ENCODE measurements around the gene PAMR1. TPM values are rescaled to one million over a fixed set of nuclear protein-coding genes. Genes with fewer than 3 reads are reported as not detected.

PAMR1 gene
- total RNA-seq, 2 experiments from 2014 or later, result not detected

GRCh38 chr11:35478471-35479091 is 46.8 kb downstream of the PAMR1 start:
- H3K4me1 Mint-ChIP-seq, result no peaks in the 10 kb centered on the region
- no peak for ATAC-seq (ENCODE audit: low read depth)
- peaks cover 10% of the 10 kb centered on the region for H3K9me3 Mint-ChIP-seq
- POLR2A ChIA-PET, result no interaction called here
- H3K4me3 Mint-ChIP-seq, result no peak overlapping the region
- H3K36me3 Mint-ChIP-seq, result no peaks in the 10 kb centered on the region
- no peak overlapping the region for H3K27ac Mint-ChIP-seq
- peaks cover 20% of the 10 kb centered on the region for H3K27me3 Mint-ChIP-seq
- no peak for DNase-seq

- Mint-ChIP-seq H3K36me3 (no peaks in the 10 kb centered on the region), H3K4me1 (no peaks in the 10 kb centered on the region), H3K4me3 (no peak overlapping the region), H3K9me3 (peaks cover 6% of the 10 kb centered on the region), H3K27me3 (peaks cover 16% of the 10 kb centered on the region), H3K27ac (no peak overlapping the region)
- DNase-seq (no peak), ATAC-seq (ENCODE audit: low read depth) (no peak)
- POLR2A ChIA-PET, result no interaction called here
Observed at GRCh38 chr11:35477901-35478300, 47.5 kb downstream of the PAMR1 start.

GRCh38 chr11:35474688-35475087 is 50.7 kb downstream of the PAMR1 start:
- DNase-seq (no peak), ATAC-seq (ENCODE audit: low read depth) (no peak)
- H3K4me1 Mint-ChIP-seq, result no peaks in the 10 kb centered on the region
- H3K27me3 Mint-ChIP-seq, result peaks cover 14% of the 10 kb centered on the region
- no peaks in the 10 kb centered on the region for H3K36me3 Mint-ChIP-seq
- no peak overlapping the region for H3K4me3 Mint-ChIP-seq
- H3K27ac Mint-ChIP-seq, result no peak overlapping the region
- POLR2A ChIA-PET, result no interaction called here
- peaks cover 1% of the 10 kb centered on the region for H3K9me3 Mint-ChIP-seq

- no peaks in the 10 kb centered on the region for H3K36me3 Mint-ChIP-seq
- no peaks in the 10 kb centered on the region for H3K4me1 Mint-ChIP-seq
- POLR2A ChIA-PET, result no interaction called here
- peaks cover 14% of the 10 kb centered on the region for H3K27me3 Mint-ChIP-seq
- H3K4me3 Mint-ChIP-seq, result no peak overlapping the region
- ATAC-seq (ENCODE audit: low read depth) (no peak), DNase-seq (no peak)
- no peak overlapping the region for H3K27ac Mint-ChIP-seq
- peaks cover 1% of the 10 kb centered on the region for H3K9me3 Mint-ChIP-seq
Observed at GRCh38 chr11:35473795-35474374, 51.5 kb downstream of the PAMR1 start.

- H3K27ac Mint-ChIP-seq, result no peak overlapping the region
- no peak for ATAC-seq (ENCODE audit: low read depth)
- POLR2A ChIA-PET, result no interaction called here
- no peak overlapping the region for H3K4me3 Mint-ChIP-seq
- no peaks in the 10 kb centered on the region for H3K36me3 Mint-ChIP-seq
- no peaks in the 10 kb centered on the region for H3K4me1 Mint-ChIP-seq
- no peaks in the 10 kb centered on the region for H3K9me3 Mint-ChIP-seq
- no peak for DNase-seq
- H3K27me3 Mint-ChIP-seq, result peaks cover 8% of the 10 kb centered on the region
Observed at GRCh38 chr11:35470616-35471015, 54.8 kb downstream of the PAMR1 start.

- Mint-ChIP-seq H3K27me3 (peaks cover 30% of the 10 kb centered on the region), H3K4me1 (no peaks in the 10 kb centered on the region), H3K27ac (no peak overlapping the region), H3K4me3 (no peak overlapping the region), H3K36me3 (no peaks in the 10 kb centered on the region), H3K9me3 (no peaks in the 10 kb centered on the region)
- ATAC-seq (ENCODE audit: low read depth) (no peak), DNase-seq (no peak)
- POLR2A ChIA-PET, result no interaction called here
Observed at GRCh38 chr11:35466058-35466457, 59.4 kb downstream of the PAMR1 start.

- ATAC-seq (ENCODE audit: low read depth), result no peak
- no peak overlapping the region for H3K4me3 Mint-ChIP-seq
- no peak overlapping the region for H3K27ac Mint-ChIP-seq
- peaks cover 30% of the 10 kb centered on the region for H3K27me3 Mint-ChIP-seq
- H3K36me3 Mint-ChIP-seq, result no peaks in the 10 kb centered on the region
- DNase-seq, result no peak
- H3K9me3 Mint-ChIP-seq, result no peaks in the 10 kb centered on the region
- POLR2A ChIA-PET, result no interaction called here
- no peaks in the 10 kb centered on the region for H3K4me1 Mint-ChIP-seq
Observed at GRCh38 chr11:35464308-35464707, 61.1 kb downstream of the PAMR1 start.

GRCh38 chr11:35463331-35463751 is 62.1 kb downstream of the PAMR1 start:
- ATAC-seq (ENCODE audit: low read depth), result no peak
- Mint-ChIP-seq H3K9me3 (no peaks in the 10 kb centered on the region), H3K36me3 (no peaks in the 10 kb centered on the region)

GRCh38 chr11:35461917-35462538 is 63.4 kb downstream of the PAMR1 start:
- POLR2A ChIA-PET, result no interaction called here
- Mint-ChIP-seq H3K27ac (no peak overlapping the region), H3K27me3 (peaks cover 36% of the 10 kb centered on the region), H3K4me1 (no peaks in the 10 kb centered on the region), H3K4me3 (no peak overlapping the region), H3K9me3 (no peaks in the 10 kb centered on the region), H3K36me3 (no peaks in the 10 kb centered on the region)
- ATAC-seq (ENCODE audit: low read depth) (no peak), DNase-seq (no peak)

More at GRCh38 chr11:35463331-35463751, 62.1 kb downstream of the PAMR1 start:
- Mint-ChIP-seq H3K4me1 (no peaks in the 10 kb centered on the region), H3K27me3 (peaks cover 35% of the 10 kb centered on the region), H3K4me3 (no peak overlapping the region), H3K27ac (no peak overlapping the region)
- POLR2A ChIA-PET, result no interaction called here
- DNase-seq, result no peak

GRCh38 chr11:35459489-35459888 is 65.9 kb downstream of the PAMR1 start:
- POLR2A ChIA-PET, result interaction anchor here (0.6 kb wide), 1 partner anchor 890 kb away, joined by 4 read pairs; no protein-coding TSS in a partner anchor
- Mint-ChIP-seq H3K4me3 (no peak overlapping the region), H3K9me3 (no peaks in the 10 kb centered on the region), H3K27me3 (peaks cover 29% of the 10 kb centered on the region), H3K36me3 (no peaks in the 10 kb centered on the region), H3K4me1 (no peaks in the 10 kb centered on the region), H3K27ac (no peak overlapping the region)
- DNase-seq, result no peak
- ATAC-seq (ENCODE audit: low read depth), result no peak

- Mint-ChIP-seq H3K27me3 (peaks cover 26% of the 10 kb centered on the region), H3K27ac (no peak overlapping the region), H3K36me3 (no peaks in the 10 kb centered on the region), H3K9me3 (no peaks in the 10 kb centered on the region), H3K4me3 (no peak overlapping the region), H3K4me1 (no peaks in the 10 kb centered on the region)
- DNase-seq (no peak), ATAC-seq (ENCODE audit: low read depth) (no peak)
- POLR2A ChIA-PET, result no interaction called here
Observed at GRCh38 chr11:35458846-35459245, 66.6 kb downstream of the PAMR1 start.

GRCh38 chr11:35454362-35454761 is 71.1 kb downstream of the PAMR1 start:
- H3K9me3 Mint-ChIP-seq, result no peaks in the 10 kb centered on the region
- no peaks in the 10 kb centered on the region for H3K36me3 Mint-ChIP-seq
- ATAC-seq (ENCODE audit: low read depth) (no peak), DNase-seq (no peak)
- H3K27me3 Mint-ChIP-seq, result peaks cover 30% of the 10 kb centered on the region
- POLR2A ChIA-PET, result no interaction called here
- no peaks in the 10 kb centered on the region for H3K4me1 Mint-ChIP-seq
- no peak overlapping the region for H3K27ac Mint-ChIP-seq
- no peak overlapping the region for H3K4me3 Mint-ChIP-seq

- Mint-ChIP-seq H3K36me3 (no peaks in the 10 kb centered on the region), H3K27ac (no peak overlapping the region), H3K9me3 (no peaks in the 10 kb centered on the region), H3K4me1 (no peaks in the 10 kb centered on the region), H3K27me3 (peaks cover 23% of the 10 kb centered on the region), H3K4me3 (no peak overlapping the region)
- DNase-seq, result no peak
- ATAC-seq (ENCODE audit: low read depth), result no peak
- POLR2A ChIA-PET, result no interaction called here
Observed at GRCh38 chr11:35436581-35437250, 88.7 kb downstream of the PAMR1 start.

- H3K27me3 Mint-ChIP-seq, result peaks cover 18% of the 10 kb centered on the region
- H3K27ac Mint-ChIP-seq, result no peak overlapping the region
- POLR2A ChIA-PET, result no interaction called here
- no peak for ATAC-seq (ENCODE audit: low read depth)
- no peak for DNase-seq
- no peaks in the 10 kb centered on the region for H3K9me3 Mint-ChIP-seq
- no peaks in the 10 kb centered on the region for H3K4me1 Mint-ChIP-seq
- H3K36me3 Mint-ChIP-seq, result no peaks in the 10 kb centered on the region
- no peak overlapping the region for H3K4me3 Mint-ChIP-seq
Observed at GRCh38 chr11:35433588-35433987, 91.8 kb downstream of the PAMR1 start.

Data from activated naive CD8-positive, alpha-beta T cell treated with anti-CD3 and anti-CD28 coated beads, Interleukin-2, amount 10 ng/mL, durations not matched to agents 7 days and 5 days (primary cell).